Measurements from ENCODE around the gene TRAF1.

- no peak for TF ChIP-seq FOXM1 (IDR thresholded peaks at IDR 0.05; ENCODE audit: borderline replicate concordance)
- TF ChIP-seq TARDBP (IDR thresholded peaks at IDR 0.05), result no peak
- TF ChIP-seq SP1 (IDR thresholded peaks at IDR 0.05), result no peak
- no peak for TF ChIP-seq ZNF384 (IDR thresholded peaks at IDR 0.05)
- no peak for TF ChIP-seq FOXA1 (IDR thresholded peaks at IDR 0.05)
- no peak for TF ChIP-seq FOXK2 (IDR thresholded peaks at IDR 0.05)
- TF ChIP-seq BHLHE40 (IDR thresholded peaks at IDR 0.05; ENCODE audit: borderline replicate concordance), result no peak
- TF ChIP-seq PKNOX1 (IDR thresholded peaks at IDR 0.05), result no peak
- no peak for TF ChIP-seq ARNT (IDR thresholded peaks at IDR 0.05)
- no peak for TF ChIP-seq CTBP1 (IDR thresholded peaks at IDR 0.05; ENCODE audit: borderline replicate concordance)
Measured at GRCh38 chr9:120885958-120886357, 40.6 kb downstream of the TRAF1 start.
